Measurements from ENCODE around the gene SPAG9.
"Not testable (repeated sequence)": the region's sequence is repeated elsewhere in the genome, so short reads cannot be mapped to it uniquely, and the experiment has no call there.

SPAG9 gene

DNA sequence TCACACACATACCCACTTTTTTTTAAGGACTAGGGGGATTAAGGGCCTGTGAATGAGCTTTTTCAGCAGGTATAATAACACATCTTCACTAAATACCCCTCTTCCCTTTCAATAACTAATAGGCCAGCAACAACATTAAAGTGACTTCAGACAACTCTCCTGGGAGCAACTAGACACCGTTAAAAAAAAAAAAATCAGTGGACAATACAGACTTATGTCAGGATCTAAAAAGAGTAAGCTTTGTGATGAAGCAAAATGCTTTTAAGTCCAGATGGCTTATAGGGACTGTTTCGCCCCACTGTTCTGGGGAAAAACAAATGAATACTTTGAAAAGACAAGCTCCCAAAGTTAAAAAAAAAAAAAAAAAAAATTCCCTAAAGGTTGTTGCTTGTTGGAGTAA is 29.0 kb downstream of the SPAG9 start:
- no peak for DNase-seq (ENCODE audit: low spot score)
- TF ChIP-seq, protein P1, sequence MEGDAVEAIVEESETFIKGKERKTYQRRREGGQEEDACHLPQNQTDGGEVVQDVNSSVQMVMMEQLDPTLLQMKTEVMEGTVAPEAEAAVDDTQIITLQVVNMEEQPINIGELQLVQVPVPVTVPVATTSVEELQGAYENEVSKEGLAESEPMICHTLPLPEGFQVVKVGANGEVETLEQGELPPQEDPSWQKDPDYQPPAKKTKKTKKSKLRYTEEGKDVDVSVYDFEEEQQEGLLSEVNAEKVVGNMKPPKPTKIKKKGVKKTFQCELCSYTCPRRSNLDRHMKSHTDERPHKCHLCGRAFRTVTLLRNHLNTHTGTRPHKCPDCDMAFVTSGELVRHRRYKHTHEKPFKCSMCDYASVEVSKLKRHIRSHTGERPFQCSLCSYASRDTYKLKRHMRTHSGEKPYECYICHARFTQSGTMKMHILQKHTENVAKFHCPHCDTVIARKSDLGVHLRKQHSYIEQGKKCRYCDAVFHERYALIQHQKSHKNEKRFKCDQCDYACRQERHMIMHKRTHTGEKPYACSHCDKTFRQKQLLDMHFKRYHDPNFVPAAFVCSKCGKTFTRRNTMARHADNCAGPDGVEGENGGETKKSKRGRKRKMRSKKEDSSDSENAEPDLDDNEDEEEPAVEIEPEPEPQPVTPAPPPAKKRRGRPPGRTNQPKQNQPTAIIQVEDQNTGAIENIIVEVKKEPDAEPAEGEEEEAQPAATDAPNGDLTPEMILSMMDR (IDR thresholded peaks at IDR 0.05; ENCODE audit: extremely low read depth, missing control alignments), result no peak

DNA sequence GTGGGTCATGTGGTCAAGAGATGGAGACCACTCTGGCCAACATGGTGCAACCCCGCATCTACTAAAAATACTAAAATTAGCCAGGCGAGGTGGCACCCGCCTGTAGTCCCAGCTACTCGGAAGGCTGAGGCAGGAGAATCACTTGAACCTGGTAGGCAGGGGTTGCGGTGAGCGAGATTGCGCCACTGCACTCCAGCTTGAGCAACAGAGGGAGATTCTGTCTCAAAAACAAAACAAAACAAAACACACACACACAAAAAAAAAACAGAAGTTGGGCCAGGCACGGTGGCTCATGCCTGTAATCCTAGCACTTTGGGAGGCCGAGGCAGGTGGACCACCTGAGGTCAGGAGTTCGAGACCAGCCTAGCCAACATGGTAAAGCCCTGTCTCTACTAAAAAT is 31.8 kb downstream of the SPAG9 start:
- DNase-seq (ENCODE audit: low spot score), result not testable (repeated sequence)

DNA sequence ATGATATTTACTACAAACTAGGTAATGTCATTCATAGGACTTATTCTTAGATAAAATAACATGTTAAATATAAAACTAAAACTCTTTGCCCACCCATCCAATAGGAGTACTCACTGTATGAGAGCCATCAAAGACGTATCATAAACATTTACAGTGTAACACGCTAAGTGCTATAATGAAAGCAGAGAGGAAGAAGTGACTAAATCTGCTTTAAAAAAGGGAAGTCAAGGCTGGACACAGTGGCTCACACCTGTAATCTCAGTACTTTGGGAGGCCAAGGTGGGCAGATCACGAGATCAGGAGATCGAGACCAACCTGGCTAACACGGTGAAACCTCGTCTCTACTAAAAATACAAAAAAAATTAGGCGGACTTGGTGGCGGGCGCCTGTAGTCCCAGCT is 32.4 kb downstream of the SPAG9 start:
- TF ChIP-seq, protein P1 (IDR thresholded peaks at IDR 0.05; ENCODE audit: extremely low read depth, missing control alignments), result no peak
- DNase-seq (ENCODE audit: low spot score), result no peak

DNA sequence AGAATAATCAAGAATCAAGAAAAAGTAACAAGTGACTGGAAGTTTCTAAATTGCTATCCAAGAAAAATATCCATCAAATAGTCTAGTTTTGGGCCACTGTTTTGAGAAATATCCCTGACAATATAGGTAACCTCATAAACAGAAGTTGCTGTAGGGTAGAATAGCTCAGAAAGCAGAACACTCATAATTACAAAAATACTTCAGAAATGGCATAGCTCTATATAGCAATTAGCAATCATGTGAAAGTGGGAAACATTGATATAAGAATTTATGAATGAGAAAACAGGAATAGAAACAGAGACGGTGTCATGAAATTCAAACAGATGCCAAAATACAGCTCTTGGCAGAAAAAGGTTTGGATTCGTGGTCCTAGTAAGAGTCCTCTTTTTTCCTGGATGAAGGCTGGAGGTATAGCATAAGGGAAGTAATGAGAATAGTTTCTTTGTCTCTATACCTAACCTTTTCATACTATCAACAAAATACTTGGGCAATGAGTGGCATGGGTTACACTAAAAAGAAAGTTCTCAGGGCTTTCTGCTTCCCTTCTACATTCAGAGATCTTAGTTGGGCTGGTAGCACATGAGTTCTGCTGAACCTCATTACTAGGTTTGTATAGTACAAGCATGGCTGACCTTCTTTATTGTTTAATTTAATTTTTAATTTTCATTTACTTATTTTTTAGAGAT is 33.5 kb downstream of the SPAG9 start:
- TF ChIP-seq, protein P1 (IDR thresholded peaks at IDR 0.05; ENCODE audit: extremely low read depth, missing control alignments), result no peak
- no peak for DNase-seq (ENCODE audit: low spot score)

DNA sequence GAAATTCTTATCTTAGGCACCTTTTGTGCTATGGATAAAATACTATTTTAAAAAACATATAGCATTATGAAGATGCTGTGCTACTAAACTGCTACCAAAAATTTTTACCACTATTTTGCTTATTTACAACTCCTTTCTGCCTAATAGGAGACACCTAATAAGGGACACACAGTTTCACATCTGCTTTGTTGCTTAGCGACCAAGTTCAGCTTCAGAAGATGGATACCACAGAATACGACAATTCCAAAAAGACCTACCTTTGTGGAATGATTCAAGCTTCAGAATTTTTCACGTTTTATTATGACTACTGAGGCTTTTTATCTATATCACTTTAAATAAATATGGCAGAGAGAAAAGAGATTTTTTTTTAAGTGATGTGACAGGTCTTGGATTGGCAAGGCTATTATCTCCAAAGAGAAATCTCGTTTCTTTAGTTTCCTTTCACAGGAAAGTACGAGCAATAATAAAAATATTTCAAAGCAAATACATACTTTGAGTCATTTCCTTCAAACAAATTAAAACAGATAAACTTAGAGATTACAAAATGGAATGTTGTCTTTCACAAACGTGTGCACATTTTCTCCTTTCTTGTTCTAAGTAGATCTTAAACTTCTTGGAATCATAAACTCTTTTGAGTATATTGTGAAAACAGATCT is 35.4 kb downstream of the SPAG9 start:
- TF ChIP-seq, protein P1 (IDR thresholded peaks at IDR 0.05; ENCODE audit: extremely low read depth, missing control alignments), result no peak

DNA sequence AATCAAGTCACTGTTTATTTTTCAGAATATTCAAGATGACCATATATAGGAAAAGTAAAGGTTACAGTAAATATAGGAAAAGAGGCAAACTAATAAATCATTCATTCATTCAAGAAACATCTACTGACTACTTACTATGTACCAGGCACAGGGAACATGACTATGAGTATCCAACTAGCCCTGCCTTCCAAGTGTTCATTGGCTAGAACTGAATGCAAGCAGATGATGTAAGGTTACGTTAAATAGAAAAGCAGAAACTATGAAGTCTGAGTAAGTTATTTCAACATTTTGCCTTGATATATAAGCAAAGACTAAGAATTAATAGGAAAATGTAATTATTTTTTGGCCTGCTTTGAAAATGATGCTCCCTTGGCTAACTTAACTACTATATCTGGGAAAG is 36.7 kb downstream of the SPAG9 start:
- DNase-seq (ENCODE audit: low spot score), result no peak
- TF ChIP-seq, protein P1 (IDR thresholded peaks at IDR 0.05; ENCODE audit: extremely low read depth, missing control alignments), result no peak

More for the DNA sequence above, 35.4 kb downstream of the SPAG9 start:
- no peak for DNase-seq (ENCODE audit: low spot score)

DNA sequence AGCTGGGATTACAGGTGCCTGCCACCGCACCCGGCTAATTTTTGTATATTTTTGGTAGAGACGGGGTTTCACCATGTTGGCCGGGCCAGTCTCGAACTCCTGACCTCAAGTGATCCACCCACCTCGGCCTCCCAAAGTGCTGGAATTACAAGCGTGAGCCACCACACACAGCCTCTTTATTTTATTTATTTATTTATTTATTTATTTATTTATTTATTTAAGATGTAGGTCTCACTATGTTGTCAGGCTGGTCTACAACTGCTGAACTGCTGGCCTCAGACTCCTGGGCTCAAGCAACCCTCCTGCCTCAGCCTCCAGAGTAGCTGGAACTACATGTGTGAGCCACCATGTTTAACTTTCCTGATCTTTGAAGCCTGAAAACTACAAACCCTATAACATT is 37.3 kb downstream of the SPAG9 start:
- not testable (repeated sequence) for DNase-seq (ENCODE audit: low spot score)

DNA sequence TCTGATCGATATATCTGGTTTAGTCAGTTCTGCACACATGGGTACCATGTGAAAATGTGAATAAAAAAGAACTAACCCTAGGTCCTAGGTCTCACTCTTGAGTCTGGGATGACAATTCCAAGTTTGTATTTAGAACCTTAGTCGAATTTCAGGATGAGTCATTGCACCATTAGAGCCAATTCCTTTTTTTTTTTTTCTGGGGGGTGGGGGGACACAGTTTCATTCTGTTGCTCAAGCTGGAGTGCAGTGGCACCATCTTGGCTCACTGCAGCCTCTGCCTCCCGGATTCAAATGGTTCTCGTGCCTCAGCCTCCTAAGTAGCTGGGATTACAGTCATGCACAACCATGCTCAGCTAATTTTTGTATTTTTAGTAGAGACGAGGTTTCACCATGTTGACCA is 41.6 kb downstream of the SPAG9 start:
- DNase-seq (ENCODE audit: low spot score), result no peak
- TF ChIP-seq, protein P1 (IDR thresholded peaks at IDR 0.05; ENCODE audit: extremely low read depth, missing control alignments), result no peak

All from GM20000 (cell line).